Measurements from ENCODE around the gene CHKB.
A peak's percentile ranks its signal among the peaks of the same experiment; 100 is the strongest.
"Not testable (repeated sequence)": the region's sequence is repeated elsewhere in the genome, so short reads cannot be mapped to it uniquely, and the experiment has no call there.

CHKB gene

DNA sequence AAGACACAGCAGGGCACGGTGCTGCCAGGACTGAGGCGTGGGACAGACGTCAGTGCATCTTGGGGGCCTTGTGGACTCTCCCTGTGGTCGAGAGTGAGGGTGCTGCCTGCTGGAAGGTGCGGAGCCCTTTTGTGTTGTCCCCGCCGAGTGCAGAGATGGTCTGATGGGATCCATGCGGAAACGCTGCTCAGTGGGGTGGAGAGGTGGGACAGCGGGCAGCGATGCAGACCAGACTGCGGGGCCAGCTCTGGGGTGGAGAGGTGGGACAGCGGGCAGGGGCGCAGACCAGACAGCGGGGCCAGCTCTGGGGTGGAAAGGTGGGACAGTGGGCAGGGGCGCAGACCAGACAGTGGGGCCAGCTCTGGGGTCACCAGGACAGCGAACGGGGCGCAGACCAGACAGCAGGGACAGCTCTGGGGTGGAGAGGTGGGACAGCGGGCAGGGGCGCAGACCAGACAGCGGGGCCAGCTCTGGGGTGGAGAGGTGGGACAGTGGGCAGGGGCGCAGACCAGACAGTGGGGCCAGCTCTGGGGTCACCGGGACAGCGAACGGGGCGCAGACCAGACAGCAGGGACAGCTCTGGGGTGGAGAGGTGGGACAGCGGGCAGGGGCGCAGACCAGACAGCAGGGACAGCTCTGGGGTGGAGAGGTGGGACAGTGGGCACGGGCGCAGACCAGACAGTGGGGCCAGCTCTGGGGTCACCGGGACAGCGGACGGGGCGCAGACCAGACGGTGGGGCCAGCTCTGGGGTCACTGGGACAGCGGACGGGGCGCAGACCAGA is 25.6 kb upstream of the CHKB start:
- H3K4me3 Mint-ChIP-seq; intact Hi-C loops (cut with micrococcal nuclease); H3K36me3 Mint-ChIP-seq (ENCODE audit: low read depth); H3K9me3 Mint-ChIP-seq; H3K4me1 Mint-ChIP-seq (ENCODE audit: low read depth); H3K27ac Mint-ChIP-seq: not testable (repeated sequence)
- peaks cover 89% of the 10 kb centered on the region for H3K27me3 Mint-ChIP-seq

- no peak overlapping the region for H3K4me3 Mint-ChIP-seq
- intact Hi-C loops (cut with micrococcal nuclease) = no loop called here
- peaks cover 90% of the 10 kb centered on the region for H3K27me3 Mint-ChIP-seq
- H3K27ac Mint-ChIP-seq = no peak overlapping the region
- no peaks in the 10 kb centered on the region for H3K9me3 Mint-ChIP-seq
- H3K36me3 Mint-ChIP-seq (ENCODE audit: low read depth) = no peaks in the 10 kb centered on the region
- H3K4me1 Mint-ChIP-seq (ENCODE audit: low read depth) = peaks cover 4% of the 10 kb centered on the region
Measured at GRCh38 chr22:50607659-50608020, 25.0 kb upstream of the CHKB start.

- Mint-ChIP-seq H3K27me3 (peaks cover 90% of the 10 kb centered on the region), H3K9me3 (no peaks in the 10 kb centered on the region), H3K4me3 (no peak overlapping the region), H3K4me1 (ENCODE audit: low read depth) (no peaks in the 10 kb centered on the region), H3K27ac (no peak overlapping the region), H3K36me3 (ENCODE audit: low read depth) (no peaks in the 10 kb centered on the region)
- intact Hi-C loops (cut with micrococcal nuclease) = no loop called here
Measured at GRCh38 chr22:50606946-50607658, 24.5 kb upstream of the CHKB start.

DNA sequence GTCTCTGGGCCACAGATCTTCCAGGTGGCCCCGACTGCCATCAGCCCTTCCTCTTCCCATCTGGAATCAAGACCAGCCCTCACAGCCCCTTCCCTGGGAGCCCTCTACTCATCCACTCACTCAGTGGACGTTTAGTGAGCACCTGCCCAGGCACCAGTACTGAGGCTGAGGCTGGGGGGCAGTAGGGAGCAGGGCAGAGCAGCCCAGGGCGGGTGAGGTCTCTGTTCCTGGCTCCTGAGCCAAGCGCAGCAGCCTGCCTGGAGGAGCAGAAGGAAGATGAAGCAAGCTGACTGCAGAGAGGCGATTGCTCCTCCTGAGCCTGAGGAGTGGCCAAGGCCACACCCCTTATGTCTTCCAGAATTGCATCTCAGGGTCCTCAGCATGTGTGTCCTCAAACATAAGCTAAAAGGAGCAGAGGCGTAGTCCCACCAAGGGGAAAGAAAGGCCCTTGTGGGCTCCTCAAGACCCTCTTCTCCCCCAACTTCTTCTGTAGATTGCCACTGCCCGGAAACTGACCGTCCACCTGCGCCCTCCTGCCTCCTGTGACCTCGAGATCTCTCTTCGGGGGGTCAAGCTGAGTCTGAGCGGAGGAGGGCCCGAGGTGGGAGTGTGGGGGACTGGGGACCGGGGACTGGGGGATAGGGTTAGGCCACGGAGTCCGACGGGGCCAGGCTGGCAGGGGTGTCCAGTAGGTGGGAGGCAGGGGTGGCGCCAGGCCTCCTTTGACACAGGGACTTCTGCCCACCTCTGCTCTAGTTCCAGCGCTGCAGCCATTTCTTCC is 23.7 kb upstream of the CHKB start:
- Mint-ChIP-seq H3K9me3 (no peaks in the 10 kb centered on the region), H3K4me3 (no peak overlapping the region), H3K4me1 (ENCODE audit: low read depth) (no peaks in the 10 kb centered on the region), H3K27ac (no peak overlapping the region), H3K36me3 (ENCODE audit: low read depth) (no peaks in the 10 kb centered on the region), H3K27me3 (peaks cover 91% of the 10 kb centered on the region)
- intact Hi-C loops (cut with micrococcal nuclease) = no loop called here

- Mint-ChIP-seq H3K4me3 (no peak overlapping the region), H3K36me3 (ENCODE audit: low read depth) (no peaks in the 10 kb centered on the region), H3K4me1 (ENCODE audit: low read depth) (no peaks in the 10 kb centered on the region), H3K27ac (no peak overlapping the region), H3K9me3 (no peaks in the 10 kb centered on the region), H3K27me3 (peaks cover 90% of the 10 kb centered on the region)
- intact Hi-C loops (cut with micrococcal nuclease) = no loop called here
Measured at GRCh38 chr22:50605613-50606074, 23.0 kb upstream of the CHKB start.

GRCh38 chr22:50605002-50605612 is 22.5 kb upstream of the CHKB start:
- intact Hi-C loops (cut with micrococcal nuclease) = no loop called here
- H3K4me1 Mint-ChIP-seq (ENCODE audit: low read depth) = peaks cover 1% of the 10 kb centered on the region
- no peaks in the 10 kb centered on the region for H3K36me3 Mint-ChIP-seq (ENCODE audit: low read depth)
- H3K9me3 Mint-ChIP-seq = no peaks in the 10 kb centered on the region
- H3K27me3 Mint-ChIP-seq = peaks cover 86% of the 10 kb centered on the region
- no peak overlapping the region for H3K27ac Mint-ChIP-seq
- no peak overlapping the region for H3K4me3 Mint-ChIP-seq

- no peak overlapping the region for H3K4me3 Mint-ChIP-seq
- intact Hi-C loops (cut with micrococcal nuclease) = no loop called here
Measured at GRCh38 chr22:50604256-50605001, 21.8 kb upstream of the CHKB start.

GRCh38 chr22:50603511-50604255 is 21.0 kb upstream of the CHKB start:
- H3K27ac Mint-ChIP-seq = no peak overlapping the region
- intact Hi-C loops (cut with micrococcal nuclease) = no loop called here
- no peaks in the 10 kb centered on the region for H3K36me3 Mint-ChIP-seq (ENCODE audit: low read depth)
- no peak overlapping the region for H3K4me3 Mint-ChIP-seq
- H3K4me1 Mint-ChIP-seq (ENCODE audit: low read depth) = peaks cover 5% of the 10 kb centered on the region
- H3K9me3 Mint-ChIP-seq = no peaks in the 10 kb centered on the region
- peaks cover 85% of the 10 kb centered on the region for H3K27me3 Mint-ChIP-seq

More at GRCh38 chr22:50604256-50605001, 21.8 kb upstream of the CHKB start:
- H3K36me3 Mint-ChIP-seq (ENCODE audit: low read depth) = no peaks in the 10 kb centered on the region
- H3K27ac Mint-ChIP-seq = no peak overlapping the region
- H3K9me3 Mint-ChIP-seq = no peaks in the 10 kb centered on the region
- H3K27me3 Mint-ChIP-seq = peaks cover 87% of the 10 kb centered on the region
- peaks cover 5% of the 10 kb centered on the region for H3K4me1 Mint-ChIP-seq (ENCODE audit: low read depth)

DNA sequence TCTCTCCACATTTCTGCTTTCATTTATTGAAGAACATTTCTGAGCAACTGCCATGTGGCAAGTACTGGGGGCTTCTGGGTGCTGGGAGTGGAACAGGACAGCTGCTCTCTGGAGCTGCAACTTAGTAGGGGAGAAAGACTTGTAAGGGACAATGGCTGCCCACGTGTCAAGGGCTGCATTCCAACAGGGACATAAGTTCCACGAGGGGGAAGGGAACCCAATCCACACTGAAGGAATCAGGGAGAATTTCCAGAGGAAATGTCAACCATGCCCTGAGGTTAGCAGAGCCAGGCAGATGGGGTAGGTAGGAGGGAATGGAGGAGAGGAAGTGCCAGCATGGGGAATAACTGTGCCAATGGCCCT is 19.7 kb upstream of the CHKB start:
- H3K4me3 Mint-ChIP-seq = no peak overlapping the region
- H3K27ac Mint-ChIP-seq = no peak overlapping the region
- H3K36me3 Mint-ChIP-seq (ENCODE audit: low read depth) = no peaks in the 10 kb centered on the region

GRCh38 chr22:50601669-50602337 is 19.2 kb upstream of the CHKB start:
- no peaks in the 10 kb centered on the region for H3K9me3 Mint-ChIP-seq
- H3K27ac Mint-ChIP-seq = no peak overlapping the region
- peaks cover 5% of the 10 kb centered on the region for H3K4me1 Mint-ChIP-seq (ENCODE audit: low read depth)

More for the DNA sequence above, 19.7 kb upstream of the CHKB start:
- Mint-ChIP-seq H3K4me1 (ENCODE audit: low read depth) (peaks cover 5% of the 10 kb centered on the region), H3K27me3 (peaks cover 86% of the 10 kb centered on the region), H3K9me3 (no peaks in the 10 kb centered on the region)
- intact Hi-C loops (cut with micrococcal nuclease) = no loop called here

DNA sequence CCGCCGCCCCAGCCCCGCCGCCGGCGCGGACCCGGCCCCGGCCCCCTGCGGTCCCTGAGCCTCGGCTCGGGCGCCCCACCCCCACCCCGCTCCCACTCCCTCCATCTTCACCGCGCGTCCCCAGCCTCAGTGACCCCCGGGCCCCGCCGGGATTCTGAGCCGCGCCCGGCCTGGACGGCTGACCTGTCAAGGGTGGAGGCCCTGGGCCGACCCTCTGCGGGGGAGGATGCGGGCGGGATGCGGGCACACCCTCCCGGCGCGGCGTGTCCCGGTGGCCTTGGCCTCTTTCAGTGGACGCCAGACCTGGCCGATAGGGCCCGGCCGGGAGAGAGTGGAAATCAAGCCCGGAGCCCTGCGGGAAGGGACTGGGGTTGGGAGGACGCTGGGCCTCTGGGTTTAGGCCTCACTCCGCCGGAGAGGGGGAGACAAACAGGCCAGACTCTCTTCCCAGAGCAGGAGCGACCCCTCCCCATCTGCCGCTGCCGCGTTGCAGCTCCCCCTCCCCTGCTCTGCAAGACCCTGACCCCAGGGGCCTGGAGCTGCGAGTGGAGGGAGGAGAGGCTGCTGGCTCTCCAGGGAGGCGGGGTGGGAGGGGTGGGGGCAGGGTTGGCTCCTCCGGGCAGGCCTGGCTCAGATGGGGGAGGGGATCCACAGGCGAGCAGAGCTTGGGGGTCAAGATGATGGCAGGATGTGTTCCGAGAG is 18.5 kb upstream of the CHKB start:
- H3K4me3 Mint-ChIP-seq = peak overlapping the region; percentile 30

More at GRCh38 chr22:50601669-50602337, 19.2 kb upstream of the CHKB start:
- H3K4me3 Mint-ChIP-seq = no peak overlapping the region
- peaks cover 85% of the 10 kb centered on the region for H3K27me3 Mint-ChIP-seq
- intact Hi-C loops (cut with micrococcal nuclease) = loop anchor here (2.0 kb wide), 1 partner anchor 19 kb away; the partner anchor contains the start of gene CHKB
- no peaks in the 10 kb centered on the region for H3K36me3 Mint-ChIP-seq (ENCODE audit: low read depth)

DNA sequence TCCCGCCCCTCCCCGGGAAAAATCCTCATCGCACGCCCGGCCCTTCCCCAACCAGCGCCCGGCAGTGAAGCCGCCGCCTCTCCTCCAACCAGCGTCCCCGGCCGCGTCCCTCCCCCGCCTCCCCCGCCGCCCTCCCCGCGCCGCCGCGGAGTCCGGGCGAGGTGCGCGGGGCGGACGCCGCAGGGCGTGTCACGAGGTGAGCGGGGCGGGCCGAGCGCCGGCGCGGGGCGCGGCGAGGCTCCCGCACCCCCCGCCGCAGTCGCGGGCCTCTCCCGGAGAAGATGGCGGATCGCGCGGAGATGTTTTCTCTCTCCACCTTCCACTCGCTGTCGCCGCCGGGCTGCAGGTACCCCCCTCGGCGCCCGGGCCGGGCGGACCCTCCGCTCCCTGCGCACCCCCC is 17.9 kb upstream of the CHKB start, which contains the start of gene MAPK8IP2:
Gene MAPK8IP2 (plus strand): TSS at position 256 of the 400 bp plus-strand sequence. CDS start 26 bp downstream, at position 282.
- peaks cover 75% of the 10 kb centered on the region for H3K27me3 Mint-ChIP-seq
- no peaks in the 10 kb centered on the region for H3K9me3 Mint-ChIP-seq
- intact Hi-C loops (cut with micrococcal nuclease) = loop anchor here (2.0 kb wide), 1 partner anchor 18 kb away; the partner anchor contains the start of gene CHKB
- H3K27ac Mint-ChIP-seq = no peak within 1 kb of the TSS
- peak within 1 kb of the TSS; percentile 30 for H3K4me3 Mint-ChIP-seq
- H3K4me1 Mint-ChIP-seq (ENCODE audit: low read depth) = peaks cover 5% of the 10 kb centered on the region
- no peaks in the 10 kb centered on the region for H3K36me3 Mint-ChIP-seq (ENCODE audit: low read depth)

More for the DNA sequence above, 18.5 kb upstream of the CHKB start:
- Mint-ChIP-seq H3K27ac (no peak overlapping the region), H3K27me3 (peaks cover 80% of the 10 kb centered on the region), H3K9me3 (no peaks in the 10 kb centered on the region), H3K36me3 (ENCODE audit: low read depth) (no peaks in the 10 kb centered on the region), H3K4me1 (ENCODE audit: low read depth) (peaks cover 5% of the 10 kb centered on the region)
- intact Hi-C loops (cut with micrococcal nuclease) = loop anchor here (2.0 kb wide), 1 partner anchor 18 kb away; the partner anchor contains the start of gene CHKB

All from dendritic cell treated with granulocyte-macrophage colony-stimulating factor and Interleukin-4, amounts not matched to agents 40 ng/mL and 50 ng/mL, for 4 days (primary cell).